Pancreas (tissue), 10 donors: Measurements from ENCODE around the gene TLL2. TPM values are rescaled to one million over a fixed set of nuclear protein-coding genes. Genes with fewer than 3 reads are reported as not detected.

ENCODE experiments used
- ATAC-seq, 4 donors: fragments of 200-7000 bp; cut with Tn5 transposase; one replicate each; pipeline versions ENCODE4 v1.8.0 to v1.9.1; 2020; ENCODE audit warnings: mild to moderate bottlenecking in 4 of 4, moderate library complexity in 4 of 4
- DNase-seq, 6 donors: peaks; one replicate each; pipeline ENCODE4 v3.0.0-alpha.2; 2020
- FAIRE-seq: peaks from 2 replicates; lab custom pipeline; 2012; peaks lifted over from hg19 to GRCh38; lab: Jason Lieb, UNC
- H3K27ac ChIP-seq, 4 donors: fragments of 200-600 bp; sonication (generic); 1 replicate in 3 of 4; 2 replicates in 1 of 4; pipeline versions ENCODE4 v1.5.0 to v1.8.0; 2020
- H3K27me3 ChIP-seq, 4 donors: fragments of 200-600 bp; one replicate each; pipeline ENCODE4 v1.8.0; 2021
- H3K36me3 ChIP-seq, 3 donors: fragments of 200-600 bp; sonication (generic) in 1 of 3; one replicate each; pipeline versions ENCODE4 v1.5.0 to v1.8.0; 2020 to 2021
- H3K4me1 ChIP-seq, 3 donors: fragments of 200-600 bp; one replicate each; pipeline ENCODE4 v1.8.0; 2021
- H3K4me3 ChIP-seq, 4 donors: fragments of 200-600 bp; sonication (generic) in 2 of 4; one replicate each; pipeline versions ENCODE4 v1.5.0 to v1.8.0; 2020 to 2021
- H3K9me3 ChIP-seq, 4 donors: fragments of 200-600 bp; one replicate each; pipeline ENCODE4 v1.8.0; 2021
- CTCF ChIP-seq, 4 donors: fragments of 200-600 bp; sonication (generic) in 3 of 4; IDR thresholded peaks; one replicate each; pipeline versions ENCODE4 v1.5.0 to v1.8.0; 2021; ENCODE audit warnings: antibody characterized with exemption in 4 of 4
- WGBS, 2 donors: extraction: QIAGEN DNeasy Blood & Tissue Kit; methylation state at CpG; one replicate each; pipeline ENCODE4 v1.1.7; 2013; 5-methylcytosine and 5-hydroxymethylcytosine counted together
- intact Hi-C, 3 donors: fragments of 100-400 bp; cut with DNase I; formaldehyde crosslinking; loops; one replicate each; pipeline versions ENCODE4 v1.11.1 to v1.14.2; 2022
- polyA plus RNA-seq, 2 donors: library from polyadenylated mRNA; stranded (reverse); fragments of 200-250 nt; gene quantifications; one replicate each; pipeline ENCODE4 v1.2.3, GENCODE V29; 2013
- total RNA-seq, 6 donors: library from RNA; stranded (reverse); fragmentation: NEBNext Ultra II Directional in 4 of 6; extraction: Animal tissue kit (Norgen Biotek cat#: 25700) in 4 of 6; gene quantifications; one replicate each; pipeline versions ENCODE4 v1.2.1 to v1.2.4, GENCODE V29; 2021 to 2023
- donor health status: healthy with polysubstance abuse.
- donor health status: DM: no; HTN: no; CAD: no; lungs with moderate emphysema.
- donor health status: DM: no; HTN: no; CAD: no.
- donor health status: control.
- donor health status: control.
- donor health status: Bipolar disorder and iron deficiency.
- donor health status: DM: yes; HTN: yes; CAD: no.
- donor health status: DM: no; HTN: no; CAD: no.
- donor health status: DM: no; HTN: no; CAD: no.
- donor health status: DM: yes; HTN: yes; CAD: no.

TLL2 gene
- total and polyA plus RNA-seq, 8 donors = 0.14 to 0.97 (median 0.27) TPM

- Histone ChIP-seq H3K27ac (no peak overlapping the region), H3K4me1 (no peaks in the 10 kb centered on the region), H3K9me3 (no peaks in the 10 kb centered on the region), H3K4me3 (no peak overlapping the region), H3K36me3 (no peaks in the 10 kb centered on the region), H3K27me3 (no peaks in the 10 kb centered on the region)
- intact Hi-C loops = no loop called here
- ATAC-seq (peak in 1 of 4 donors; percentile 52), DNase-seq (no peak), FAIRE-seq (no peak)
- TF ChIP-seq CTCF (IDR thresholded peaks at IDR 0.05) = no peak
- 34 to 45% methylated on average over 7 of the region's 7 CpGs for WGBS, 2 donors
Measured at GRCh38 chr10:96452494-96453153, 61.1 kb downstream of the TLL2 start.

GRCh38 chr10:96450529-96451207 is 63.1 kb downstream of the TLL2 start:
- no peaks in the 10 kb centered on the region for H3K36me3 ChIP-seq
- no peak for DNase-seq
- 84 to 85% methylated on average over 12 of the region's 12 CpGs for WGBS, 2 donors
- H3K9me3 ChIP-seq = no peaks in the 10 kb centered on the region
- no peak for FAIRE-seq
- H3K4me3 ChIP-seq = no peak overlapping the region
- TF ChIP-seq CTCF (IDR thresholded peaks at IDR 0.05) = no peak
- H3K4me1 ChIP-seq = no peaks in the 10 kb centered on the region
- intact Hi-C loops = no loop called here
- no peak overlapping the region for H3K27ac ChIP-seq
- no peak for ATAC-seq
- H3K27me3 ChIP-seq = no peaks in the 10 kb centered on the region

GRCh38 chr10:96448558-96448957 is 65.2 kb downstream of the TLL2 start:
- WGBS, 2 donors = 65 to 86% methylated on average over 4 of the region's 4 CpGs
- H3K9me3 ChIP-seq = no peaks in the 10 kb centered on the region
- H3K4me3 ChIP-seq = no peak overlapping the region
- no peaks in the 10 kb centered on the region for H3K27me3 ChIP-seq
- ATAC-seq (no peak), FAIRE-seq (no peak), DNase-seq (no peak)
- no peaks in the 10 kb centered on the region for H3K4me1 ChIP-seq
- no peaks in the 10 kb centered on the region for H3K36me3 ChIP-seq
- no peak for TF ChIP-seq CTCF (IDR thresholded peaks at IDR 0.05)
- no peak overlapping the region for H3K27ac ChIP-seq
- intact Hi-C loops = no loop called here

- no peak for ATAC-seq
- no peak for FAIRE-seq
Measured at GRCh38 chr10:96448021-96448457, 65.7 kb downstream of the TLL2 start.

More at GRCh38 chr10:96448021-96448457, 65.7 kb downstream of the TLL2 start:
- no peak overlapping the region for H3K27ac ChIP-seq
- H3K36me3 ChIP-seq = no peaks in the 10 kb centered on the region
- 79 to 83% methylated on average over 15 of the region's 15 CpGs for WGBS, 2 donors
- TF ChIP-seq CTCF (IDR thresholded peaks at IDR 0.05) = no peak
- H3K9me3 ChIP-seq = no peaks in the 10 kb centered on the region
- no peak overlapping the region for H3K4me3 ChIP-seq
- H3K27me3 ChIP-seq = no peaks in the 10 kb centered on the region
- intact Hi-C loops = no loop called here
- no peaks in the 10 kb centered on the region for H3K4me1 ChIP-seq
- DNase-seq = no peak
